NOMO-1 treated with dmso at 0.1 percent for 144 hours (cell line): Measurements from ENCODE around the gene EYA4.

ENCODE experiments used
- DNase-seq: peaks from one replicate; lab custom pipeline; 2025; ENCODE audit not compliant: unreplicated experiment; lab: John Stamatoyannopoulos, UW

EYA4 gene

DNA sequence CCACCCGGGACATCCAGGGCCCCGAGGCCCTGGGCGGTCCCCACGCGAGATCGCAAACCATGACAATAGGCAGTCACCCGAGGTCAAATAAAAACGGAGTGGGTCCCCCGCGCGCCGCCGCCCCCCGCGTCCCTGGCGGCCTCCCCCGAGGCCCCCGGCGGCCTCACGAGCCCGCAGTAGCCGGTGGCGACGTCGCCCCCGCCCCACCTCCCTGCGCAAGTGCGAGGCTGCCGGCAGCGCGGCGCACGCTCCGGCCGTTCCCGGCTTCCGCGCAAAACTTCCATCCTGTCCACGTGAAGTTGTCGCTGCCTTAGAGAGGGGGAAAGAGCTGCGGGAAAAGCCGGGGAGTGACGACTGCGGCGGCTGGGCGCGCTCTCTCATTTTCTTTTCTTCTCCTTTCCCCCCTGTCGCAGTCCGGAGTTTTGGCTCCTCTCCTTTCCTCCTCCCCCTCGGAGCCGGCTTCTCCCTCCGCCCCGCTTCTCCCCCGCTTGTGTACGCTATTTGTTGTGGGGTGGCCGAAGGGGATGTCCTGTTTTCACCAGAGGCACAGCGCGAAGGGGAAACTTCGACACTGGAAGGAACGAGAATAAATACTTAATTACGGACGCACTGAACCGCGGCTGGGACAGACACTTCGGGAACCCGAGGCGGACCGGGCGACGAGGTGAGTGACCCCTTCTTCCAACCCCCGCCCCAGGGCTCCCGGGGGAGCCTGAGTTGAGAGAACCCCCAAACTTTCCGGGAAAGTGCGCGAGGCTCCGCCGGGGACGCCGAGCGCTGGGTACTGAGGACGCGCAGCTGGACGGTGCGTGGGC is at the start of gene EYA4:
EYA4 (plus strand) TSS at position 272 of the 815 bp plus-strand sequence. CDS start 33,424 bp downstream, outside the sequence.
- DNase-seq: no peak

- DNase-seq: no peak
Measured at GRCh38 chr6:133193396-133193795, 47.8 kb upstream of the EYA4 start.

DNA sequence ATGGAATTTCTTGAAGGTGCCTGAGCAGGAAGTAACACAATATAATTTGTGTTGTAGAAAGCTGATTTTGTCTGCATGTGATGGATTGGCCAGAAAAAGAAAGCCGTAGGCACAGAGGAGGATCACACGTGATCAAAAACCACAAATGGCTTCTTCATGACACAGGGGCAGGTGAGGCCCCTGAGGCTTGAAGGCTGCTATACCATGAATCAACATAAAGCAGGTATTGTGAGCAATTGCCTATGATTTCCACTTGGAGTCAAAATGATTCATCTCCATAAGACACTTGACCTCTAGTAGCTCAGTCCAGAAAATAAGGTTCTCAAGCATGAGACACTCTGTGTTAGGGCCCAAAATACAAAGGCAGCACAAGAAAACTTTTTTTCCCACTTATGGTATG is 42.4 kb upstream of the EYA4 start:
- DNase-seq: no peak

DNA sequence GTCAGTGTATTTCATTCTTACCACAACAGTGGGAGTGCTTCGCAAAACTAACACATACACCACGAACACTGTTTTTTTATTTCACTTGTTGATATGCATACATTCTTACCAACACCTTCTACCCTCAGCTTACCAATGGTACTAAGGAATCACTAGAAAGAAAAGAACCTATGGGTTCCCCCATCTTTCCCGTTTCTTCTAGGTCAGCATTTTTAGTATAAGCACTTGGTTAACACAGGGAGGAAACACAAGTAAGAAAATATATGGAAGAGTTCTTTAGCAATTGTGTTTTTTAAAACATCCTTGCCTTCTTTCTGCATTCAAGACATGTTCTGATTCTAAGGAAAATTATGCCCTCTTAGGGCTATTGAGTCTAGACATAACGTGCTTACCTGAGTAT is 39.9 kb upstream of the EYA4 start:
- DNase-seq: no peak

GRCh38 chr6:133202610-133203343 is 38.4 kb upstream of the EYA4 start:
- no peak for DNase-seq

- no peak for DNase-seq
Measured at GRCh38 chr6:133203344-133203697, 37.8 kb upstream of the EYA4 start.

- DNase-seq: no peak
Measured at GRCh38 chr6:133205304-133205703, 35.9 kb upstream of the EYA4 start.

DNA sequence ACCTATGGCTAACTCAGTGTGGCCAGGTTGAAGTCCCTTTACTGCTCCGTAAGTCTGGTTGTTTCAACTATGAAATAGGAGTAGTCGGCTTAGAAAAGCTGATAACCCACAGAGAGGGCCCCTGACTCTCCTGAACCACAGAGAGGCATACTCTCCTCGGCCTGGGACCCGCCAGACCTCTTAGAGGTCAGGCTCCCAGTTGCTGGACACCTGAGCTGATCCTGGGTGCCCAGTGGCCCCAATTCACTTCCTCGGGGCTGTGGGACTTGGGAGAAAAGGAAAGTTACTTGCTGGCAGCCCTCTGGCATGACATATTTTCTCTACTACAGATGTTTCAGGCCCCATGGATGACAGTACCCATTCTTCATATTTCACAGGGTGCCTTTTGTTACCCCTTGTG is 34.2 kb upstream of the EYA4 start:
- DNase-seq: no peak

DNA sequence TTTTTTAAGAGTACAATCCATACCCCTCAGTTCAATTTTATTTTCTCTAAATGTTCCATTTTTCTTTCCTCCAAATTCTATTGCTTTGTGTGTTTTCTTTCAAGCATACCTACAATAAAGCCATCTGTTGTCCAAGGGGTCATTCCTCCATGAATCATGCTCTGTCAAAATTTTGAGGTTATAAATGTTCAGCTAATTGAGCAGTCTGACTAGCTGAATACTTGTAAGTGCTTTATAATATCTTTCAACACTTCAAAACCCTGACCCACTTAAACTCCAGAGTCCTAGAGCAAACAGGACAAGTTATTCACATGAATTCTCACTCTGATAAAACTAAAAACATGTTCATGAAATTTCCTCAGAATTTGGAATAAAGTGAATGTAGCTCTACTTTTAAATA is 33.4 kb upstream of the EYA4 start:
- no peak for DNase-seq

- no peak for DNase-seq
Measured at GRCh38 chr6:133208183-133208755, 32.9 kb upstream of the EYA4 start.

- no peak for DNase-seq
Measured at GRCh38 chr6:133214267-133214666, 26.9 kb upstream of the EYA4 start.

- DNase-seq: no peak
Measured at GRCh38 chr6:133218852-133219251, 22.3 kb upstream of the EYA4 start.

- DNase-seq: no peak
Measured at GRCh38 chr6:133223452-133224029, 17.6 kb upstream of the EYA4 start.

GRCh38 chr6:133225560-133225959 is 15.6 kb upstream of the EYA4 start:
- no peak for DNase-seq

GRCh38 chr6:133227344-133227743 is 13.8 kb upstream of the EYA4 start:
- DNase-seq: no peak

DNA sequence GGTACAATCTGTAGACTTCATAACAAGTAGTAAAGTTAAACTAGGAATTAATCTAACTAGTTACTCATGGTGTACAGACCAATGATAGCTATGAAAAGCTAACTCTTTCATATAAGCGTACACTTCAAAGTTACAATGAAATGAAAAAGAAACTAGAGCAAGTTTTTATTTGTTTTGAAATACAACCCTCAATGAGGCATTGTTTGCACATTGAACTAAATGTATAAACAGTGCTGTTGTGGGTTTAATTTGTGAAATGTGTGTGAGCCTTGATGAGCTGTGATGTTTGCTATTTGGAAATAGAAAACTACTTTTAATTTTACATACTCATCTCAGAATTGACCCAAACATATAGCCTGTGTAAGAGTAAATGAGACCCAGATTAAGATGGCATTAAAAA is 11.1 kb upstream of the EYA4 start:
- no peak for DNase-seq

DNA sequence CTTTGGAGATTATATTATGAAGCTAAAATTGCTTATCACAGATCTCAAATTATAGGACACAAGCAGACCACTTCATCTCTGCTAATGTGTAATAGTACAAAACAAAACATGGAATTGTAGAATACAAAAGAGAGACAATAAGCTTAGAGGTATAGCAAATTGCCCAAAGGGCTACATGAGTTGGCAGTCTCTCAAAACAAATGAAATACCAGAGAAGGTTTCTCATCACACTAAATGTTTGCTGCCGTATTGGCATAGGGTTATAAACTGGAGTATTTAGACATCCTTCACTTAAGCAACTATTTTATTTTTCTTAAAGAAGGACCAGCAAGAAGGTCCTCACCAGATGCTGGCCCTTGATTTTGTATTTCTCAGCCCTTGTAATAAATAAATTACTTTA is 5.9 kb upstream of the EYA4 start:
- no peak for DNase-seq

GRCh38 chr6:133236932-133237331 is 4.2 kb upstream of the EYA4 start:
- DNase-seq: no peak

GRCh38 chr6:133240511-133241085 is 559 bp upstream of the EYA4 start:
- DNase-seq: no peak

GRCh38 chr6:133241901-133242636 is 912 bp downstream of the EYA4 start:
- DNase-seq: no peak
